Keratinocyte (primary cell): ENCODE measurements around the gene CCDC150.

Source experiments
- EZH2 ChIP-seq: IDR thresholded peaks from one replicate; pipeline ENCODE4 v1.6.1; 2012; ENCODE audit warnings: inconsistent platforms, mild to moderate bottlenecking, low read length, moderate library complexity
- TF ChIP-seq, protein P1 (sequence below), 3 experiments: IDR thresholded peaks in 1 of 3; conservative IDR thresholded peaks in 1 of 3; optimal IDR thresholded peaks in 1 of 3; 2 replicates in 2 of 3; 3 replicates in 1 of 3; pipeline versions ENCODE3 to v1.5.1; 2011; ENCODE audit warnings: low read length in 3 of 3, mild to moderate bottlenecking in 3 of 3, moderate library complexity in 2 of 3, control low read depth in 1 of 3, inconsistent platforms in 1 of 3; ENCODE audit not compliant: insufficient read depth in 2 of 3; ENCODE audit errors: extremely low read depth in 1 of 3

DNA sequence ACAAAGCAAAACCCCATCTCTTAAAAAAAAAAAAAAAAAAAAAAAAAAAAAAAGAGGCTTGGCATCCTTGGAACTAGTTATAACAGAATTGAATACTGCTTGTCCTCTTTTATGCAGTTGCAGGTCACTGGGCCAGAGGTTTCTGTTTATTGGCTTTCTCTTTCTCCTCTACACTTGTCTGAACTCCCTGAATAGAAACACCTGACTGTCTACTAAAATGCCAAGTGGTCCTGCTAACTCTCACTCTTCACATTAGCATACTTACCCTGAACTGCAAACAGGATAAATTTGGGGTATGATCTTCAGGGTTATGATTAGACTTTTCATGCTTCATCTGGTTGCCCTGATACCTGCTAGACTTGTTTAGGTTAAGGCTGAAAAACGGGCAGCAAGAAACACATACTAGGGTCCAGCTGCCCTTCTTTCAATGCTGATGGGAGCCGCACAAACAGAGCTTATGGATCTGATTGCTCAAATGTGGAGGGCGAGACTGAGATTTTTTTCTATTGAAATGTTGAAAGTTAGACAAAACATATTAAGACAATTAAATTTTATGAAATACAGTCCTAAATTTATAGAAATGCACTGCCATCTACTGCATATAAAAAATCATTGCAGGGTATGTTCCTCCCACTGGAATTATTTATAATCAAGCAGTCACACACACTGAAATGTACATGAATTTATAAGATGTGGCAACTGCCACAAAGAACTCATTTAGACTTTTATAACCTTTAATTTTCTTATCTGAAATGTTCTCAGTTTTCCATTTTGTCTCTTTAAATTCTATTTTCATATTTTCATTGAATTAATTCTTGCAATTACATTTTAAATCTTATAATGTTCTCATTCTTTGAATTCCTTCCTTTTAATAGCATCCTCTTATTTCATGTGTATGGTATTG is 119.2 kb downstream of the CCDC150 start:
- TF ChIP-seq, protein P1, sequence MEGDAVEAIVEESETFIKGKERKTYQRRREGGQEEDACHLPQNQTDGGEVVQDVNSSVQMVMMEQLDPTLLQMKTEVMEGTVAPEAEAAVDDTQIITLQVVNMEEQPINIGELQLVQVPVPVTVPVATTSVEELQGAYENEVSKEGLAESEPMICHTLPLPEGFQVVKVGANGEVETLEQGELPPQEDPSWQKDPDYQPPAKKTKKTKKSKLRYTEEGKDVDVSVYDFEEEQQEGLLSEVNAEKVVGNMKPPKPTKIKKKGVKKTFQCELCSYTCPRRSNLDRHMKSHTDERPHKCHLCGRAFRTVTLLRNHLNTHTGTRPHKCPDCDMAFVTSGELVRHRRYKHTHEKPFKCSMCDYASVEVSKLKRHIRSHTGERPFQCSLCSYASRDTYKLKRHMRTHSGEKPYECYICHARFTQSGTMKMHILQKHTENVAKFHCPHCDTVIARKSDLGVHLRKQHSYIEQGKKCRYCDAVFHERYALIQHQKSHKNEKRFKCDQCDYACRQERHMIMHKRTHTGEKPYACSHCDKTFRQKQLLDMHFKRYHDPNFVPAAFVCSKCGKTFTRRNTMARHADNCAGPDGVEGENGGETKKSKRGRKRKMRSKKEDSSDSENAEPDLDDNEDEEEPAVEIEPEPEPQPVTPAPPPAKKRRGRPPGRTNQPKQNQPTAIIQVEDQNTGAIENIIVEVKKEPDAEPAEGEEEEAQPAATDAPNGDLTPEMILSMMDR (optimal IDR thresholded peaks at IDR 0.05 in 1 of 3, IDR thresholded peaks at IDR 0.05 in 1 of 3, conservative IDR thresholded peaks at IDR 0.05 in 1 of 3; ENCODE audit: extremely low read depth in 1 of 3, insufficient read depth in 2 of 3, low read length in 3 of 3): no peak
- TF ChIP-seq EZH2: no peak
